Tibial nerve (tissue), 4 donors: ENCODE measurements around the gene SHANK3.

Source experiments
- CTCF ChIP-seq, 5 experiments: fragments of 200-600 bp in 3 of 5; fragments of 450-650 bp in 2 of 5; sonication (generic) in 3 of 5; IDR thresholded peaks; one replicate each; pipeline ENCODE4 v1.5.1; 2016 to 2019; ENCODE audit warnings: antibody characterized with exemption in 5 of 5, mild to moderate bottlenecking in 3 of 5, moderate library complexity in 2 of 5
- EP300 ChIP-seq, 2 donors: sonication (generic); formaldehyde crosslinking; IDR thresholded peaks; one replicate each; pipeline ENCODE4 v1.6.1; 2017; ENCODE audit warnings: antibody characterized with exemption in 2 of 2, mild to moderate bottlenecking in 1 of 2
- POLR2A ChIP-seq, 2 donors: fragments of 450-650 bp; IDR thresholded peaks; one replicate each; pipeline ENCODE4 v1.6.1; 2017; ENCODE audit warnings: antibody characterized with exemption in 2 of 2, mild to moderate bottlenecking in 2 of 2, moderate library complexity in 2 of 2

- TF ChIP-seq POLR2A (IDR thresholded peaks at IDR 0.05), result no peak
- TF ChIP-seq CTCF (IDR thresholded peaks at IDR 0.05), result no peak
- TF ChIP-seq EP300 (IDR thresholded peaks at IDR 0.05), result no peak
Measured at GRCh38 chr22:50705851-50706351, 33.3 kb downstream of the SHANK3 start.
